Stimulated activated CD8-positive, alpha-beta memory T cell treated with anti-CD3 and anti-CD28 coated beads, Interleukin-15, amount 100 ng/mL, for 24 hours (primary cell): ENCODE data around the gene KIF26B.

Experiments
- DNase-seq: peaks from one replicate; pipeline ENCODE4 v3.0.0-alpha.2; 2020; ENCODE audit warnings: low read depth

Gene KIF26B

GRCh38 chr1:245512181-245512888 lies 357.6 kb downstream of the KIF26B start:
- no peak for DNase-seq

DNA sequence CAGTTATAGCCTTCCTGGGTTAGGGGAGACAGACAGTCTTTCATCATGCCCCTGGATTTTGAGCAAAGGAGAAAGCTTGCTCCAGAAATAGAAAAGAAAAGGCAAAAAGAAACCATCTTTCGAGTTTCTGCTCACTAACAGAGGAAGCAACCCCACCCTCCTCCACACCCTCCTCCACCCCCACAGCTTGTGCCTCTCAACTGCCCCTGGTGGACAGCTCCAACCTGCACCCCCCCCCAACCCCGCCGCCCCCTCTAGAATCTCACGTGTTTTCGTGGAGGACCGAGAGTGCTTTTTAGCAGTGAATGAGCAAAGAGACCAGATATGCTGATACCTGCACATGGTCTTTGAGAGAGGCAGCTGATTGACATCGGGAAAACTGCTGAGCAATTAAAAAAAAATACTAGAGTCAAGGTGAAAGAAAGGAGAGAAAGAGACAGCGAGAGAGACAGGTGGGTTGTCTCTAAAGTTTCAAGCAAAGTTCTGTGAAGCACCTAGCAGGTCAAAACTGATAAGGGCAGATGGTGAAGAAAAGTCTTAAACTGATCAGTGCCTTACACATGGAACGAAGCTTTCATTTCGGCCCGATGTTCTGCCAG lies 358.3 kb downstream of the KIF26B start:
- no peak for DNase-seq

- DNase-seq, result no peak
Measured at GRCh38 chr1:245516284-245516759, 361.5 kb downstream of the KIF26B start.

DNA sequence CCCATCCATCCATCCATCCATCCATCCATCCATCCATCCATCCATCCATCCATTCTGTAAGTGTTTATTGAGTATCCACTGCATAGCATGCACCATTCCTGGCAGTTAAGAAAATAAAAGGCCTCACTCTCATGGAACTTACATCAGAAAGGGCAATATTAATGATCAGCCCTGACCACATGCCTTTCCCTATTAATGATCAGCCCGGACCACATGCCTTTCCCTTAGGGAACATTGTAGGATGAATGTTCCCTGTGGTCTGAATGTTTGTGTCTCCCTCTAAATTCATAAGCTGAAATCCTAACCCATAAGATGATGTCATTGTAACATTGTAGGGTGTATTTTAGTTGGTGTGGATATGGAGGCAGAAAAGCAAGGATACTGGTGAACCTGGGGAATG lies 365.8 kb downstream of the KIF26B start:
- no peak for DNase-seq

DNA sequence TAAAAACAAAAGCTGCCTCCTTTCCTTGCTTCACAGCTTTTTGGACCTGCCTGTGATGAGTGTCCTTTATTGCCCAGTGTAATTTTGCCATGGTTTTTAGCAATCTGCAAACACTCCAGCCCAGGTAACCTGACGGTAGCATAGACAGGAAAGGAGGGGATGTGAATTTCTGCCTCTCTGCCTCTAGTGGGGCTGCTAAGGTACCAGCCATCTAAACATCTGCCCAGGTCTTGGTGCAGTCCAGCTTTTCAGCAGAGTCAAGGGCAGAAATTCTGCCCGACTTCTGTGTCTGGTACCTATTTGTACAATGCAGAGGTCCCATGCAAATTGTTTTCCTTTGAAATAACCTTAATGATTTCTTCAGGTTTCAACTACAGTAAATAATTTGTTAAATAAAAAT lies 371.4 kb downstream of the KIF26B start:
- no peak for DNase-seq

DNA sequence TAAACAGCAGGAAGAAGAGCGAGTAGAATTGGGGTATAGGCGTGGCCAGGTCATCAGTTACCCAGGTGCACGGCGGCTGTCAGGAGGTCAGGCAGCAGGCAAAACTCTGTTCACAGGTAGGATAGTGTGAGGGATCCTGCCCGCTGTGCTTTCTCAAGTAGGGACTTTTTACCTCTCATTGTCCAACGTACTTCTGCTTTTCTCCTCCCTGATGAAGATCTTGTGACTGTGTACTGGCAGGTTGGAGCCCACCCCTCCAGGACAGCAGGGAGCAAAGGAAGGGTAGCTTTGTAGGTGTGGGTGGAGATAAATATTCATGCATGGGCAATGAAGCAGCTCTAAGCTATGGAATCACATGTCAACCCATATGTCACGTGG lies 373.5 kb downstream of the KIF26B start:
- DNase-seq, result no peak

GRCh38 chr1:245530937-245531336 lies 376.2 kb downstream of the KIF26B start:
- DNase-seq, result no peak

GRCh38 chr1:245537992-245538391 lies 383.2 kb downstream of the KIF26B start:
- no peak for DNase-seq

- DNase-seq, result no peak
Measured at GRCh38 chr1:245538671-245539070, 383.9 kb downstream of the KIF26B start.

GRCh38 chr1:245541369-245541768 lies 386.6 kb downstream of the KIF26B start:
- no peak for DNase-seq

- DNase-seq, result no peak
Measured at GRCh38 chr1:245542365-245542764, 387.6 kb downstream of the KIF26B start.

- no peak for DNase-seq
Measured at GRCh38 chr1:245544236-245544635, 389.5 kb downstream of the KIF26B start.

DNA sequence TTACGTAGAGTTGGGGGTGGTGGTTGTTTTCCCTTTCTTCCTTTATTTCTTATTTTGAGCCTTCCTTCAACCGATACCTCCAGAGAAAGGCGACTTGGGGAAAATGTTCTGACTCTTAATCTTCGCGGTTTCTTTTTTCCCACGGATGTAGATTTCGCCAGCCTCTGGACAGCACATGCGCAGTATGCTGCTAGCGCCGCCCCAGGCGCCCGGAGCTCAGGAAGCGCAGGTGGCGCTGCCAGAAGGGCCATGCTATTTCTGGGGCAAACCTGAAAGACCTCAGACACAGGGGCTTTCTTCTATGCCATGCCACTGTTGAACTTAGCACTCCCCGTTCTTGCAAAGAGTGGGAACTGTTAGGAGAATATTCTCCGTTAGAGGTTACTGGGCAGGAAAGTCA lies 392.1 kb downstream of the KIF26B start:
- no peak for DNase-seq

GRCh38 chr1:245549996-245550719 lies 395.4 kb downstream of the KIF26B start:
- DNase-seq, result no peak

DNA sequence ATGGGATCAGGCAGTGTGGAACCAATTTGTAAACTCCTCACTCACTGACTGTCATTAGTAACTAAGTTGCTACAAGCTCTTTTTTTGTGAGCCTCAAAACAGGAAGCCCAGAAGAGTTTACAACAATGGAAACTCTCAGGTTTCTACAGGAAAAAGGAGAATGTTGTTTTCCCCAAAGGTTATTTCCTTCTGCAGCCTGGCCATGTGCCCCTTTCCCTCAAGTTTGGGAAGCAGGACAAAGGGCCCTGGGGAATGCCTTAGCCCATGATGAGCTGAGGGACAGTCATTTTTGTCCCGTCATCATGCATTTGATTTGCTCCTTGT lies 395.9 kb downstream of the KIF26B start:
- DNase-seq, result no peak

- DNase-seq, result no peak
Measured at GRCh38 chr1:245551536-245551935, 396.8 kb downstream of the KIF26B start.

- no peak for DNase-seq
Measured at GRCh38 chr1:245552331-245552730, 397.5 kb downstream of the KIF26B start.

DNA sequence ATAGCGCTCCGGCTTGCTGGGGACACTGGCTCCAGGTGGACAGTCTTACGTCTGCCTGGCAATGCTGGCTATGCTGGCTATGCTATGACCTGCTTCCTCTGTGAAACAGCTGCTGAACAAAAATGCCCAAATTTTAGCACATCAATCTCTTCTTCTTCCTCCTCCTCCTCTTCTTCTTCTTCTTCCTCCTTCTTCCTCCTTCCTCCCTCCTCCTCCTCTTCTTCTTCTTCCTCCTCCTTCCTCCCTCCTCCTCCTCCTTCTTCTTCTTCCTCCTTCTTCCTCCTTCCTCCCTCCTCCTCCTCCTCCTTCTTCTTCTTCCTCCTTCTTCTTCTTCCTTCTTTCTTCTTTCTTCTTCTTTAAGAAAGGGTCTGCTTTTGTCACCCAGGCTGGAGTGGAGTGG lies 401.3 kb downstream of the KIF26B start:
- DNase-seq, result no peak

DNA sequence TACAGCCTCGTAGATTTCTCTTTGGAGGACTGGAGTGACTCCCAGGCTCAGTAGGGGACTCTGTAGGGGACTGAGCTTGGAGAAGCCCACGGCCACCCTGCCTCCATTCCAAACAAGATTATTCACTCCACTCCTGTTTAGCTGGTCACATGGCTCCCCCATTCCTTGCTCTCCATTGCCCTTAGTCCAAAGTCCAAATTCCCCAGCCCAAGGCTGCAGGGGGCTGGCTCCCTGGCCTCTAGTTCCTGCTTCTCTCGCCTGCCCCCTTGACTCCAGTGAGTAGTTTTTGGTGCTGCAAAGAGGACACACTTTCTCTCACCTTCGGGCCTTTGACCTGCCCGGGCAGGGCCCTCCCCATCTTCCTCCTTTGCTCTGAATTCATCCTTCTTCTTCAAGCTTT lies 403.3 kb downstream of the KIF26B start:
- no peak for DNase-seq

DNA sequence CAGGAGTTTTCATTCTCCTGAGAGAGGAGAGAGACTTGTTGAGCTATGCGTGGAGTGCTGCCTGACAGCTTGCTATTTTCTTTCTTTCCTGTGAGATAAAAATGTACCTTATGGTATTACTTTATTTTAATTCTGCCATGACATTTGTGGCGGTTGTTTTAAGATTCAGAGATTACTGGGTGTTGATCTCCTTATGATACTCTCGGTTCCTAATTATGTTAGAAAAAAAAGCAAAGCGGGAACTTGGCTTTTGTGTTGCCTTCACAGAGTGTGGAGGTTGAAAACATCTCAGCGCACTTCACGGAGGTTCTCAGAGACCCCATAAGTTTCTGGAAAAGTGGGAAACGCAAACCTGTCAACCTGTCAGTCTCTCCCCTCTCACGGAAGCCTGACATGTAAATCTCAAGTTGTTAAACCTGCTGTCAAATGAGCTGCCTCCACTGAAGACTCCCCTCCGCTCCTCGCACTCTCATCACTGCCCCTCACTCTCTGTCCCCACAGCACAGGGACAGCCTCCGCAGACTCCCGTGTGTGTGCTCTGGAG lies 405.6 kb downstream of the KIF26B start:
- no peak for DNase-seq

- no peak for DNase-seq
Measured at GRCh38 chr1:245561665-245562234, 407.0 kb downstream of the KIF26B start.

GRCh38 chr1:245566134-245566533 lies 411.3 kb downstream of the KIF26B start:
- no peak for DNase-seq

DNA sequence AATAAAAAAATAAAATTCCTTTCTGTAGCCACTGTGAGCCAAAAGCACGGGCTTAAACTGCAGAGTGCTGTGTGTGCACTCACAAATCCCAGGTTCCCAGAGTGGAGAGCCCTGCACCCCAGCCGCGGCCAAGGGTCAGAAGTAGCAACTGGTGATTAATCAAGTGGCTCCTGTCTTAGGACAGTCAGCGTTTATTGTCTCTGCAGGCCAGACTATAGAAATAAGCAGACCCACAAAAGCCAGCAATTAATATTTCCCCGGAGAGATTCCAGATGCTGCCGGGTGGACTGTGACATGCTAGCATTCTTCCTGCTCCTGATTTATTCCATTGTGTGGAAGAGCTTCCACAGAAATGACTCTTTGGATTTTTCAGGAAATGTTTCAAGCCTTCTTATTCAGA lies 412.2 kb downstream of the KIF26B start:
- DNase-seq, result no peak
